CD14-positive monocyte (primary cell): ENCODE data around the gene IFT27. TPM values are rescaled to one million over a fixed set of nuclear protein-coding genes. Genes with fewer than 3 reads are reported as not detected.
A peak's percentile ranks its signal among the peaks of the same experiment; 100 is the strongest.

ENCODE experiments used
- DNase-seq, 3 donors: peaks; one replicate each; pipeline ENCODE4 v3.0.0-alpha.2; 2011 to 2022
- H2AFZ ChIP-seq: 2 replicates; pipeline ENCODE4 v1.6.0; 2012; ENCODE audit warnings: mild to moderate bottlenecking, low read depth, low read length, inconsistent platforms; ENCODE audit not compliant: insufficient read depth, poor library complexity, severe bottlenecking
- H3K27ac ChIP-seq, 2 donors: 1 replicate in 1 of 2; 2 replicates in 1 of 2; pipeline ENCODE4 v1.5.1; 2012 to 2013; ENCODE audit warnings: low read length in 2 of 2, control low read depth in 1 of 2, inconsistent platforms in 1 of 2, low read depth in 1 of 2, mild to moderate bottlenecking in 1 of 2
- H3K27me3 ChIP-seq, 2 donors: one replicate each; pipeline versions ENCODE4 v1.6.0 to v1.6.1; 2011 to 2013; ENCODE audit warnings: low read length in 2 of 2; ENCODE audit not compliant: control insufficient read depth in 2 of 2, insufficient read depth in 2 of 2
- H3K36me3 ChIP-seq, 2 donors: replicated peaks in 1 of 2; 1 replicate in 1 of 2; 2 replicates in 1 of 2; pipeline versions ENCODE4 v1.5.1 to v1.6.1; 2012 to 2013; ENCODE audit warnings: low read length in 2 of 2, control low read depth in 1 of 2, inconsistent platforms in 1 of 2, mild to moderate bottlenecking in 1 of 2; ENCODE audit not compliant: insufficient read depth in 2 of 2, control insufficient read depth in 1 of 2
- H3K4me1 ChIP-seq, 2 donors: 1 replicate in 1 of 2; 2 replicates in 1 of 2; pipeline versions ENCODE4 v1.5.1 to v1.6.1; 2012 to 2013; ENCODE audit warnings: low read length in 2 of 2, control low read depth in 1 of 2, inconsistent platforms in 1 of 2, mild to moderate bottlenecking in 1 of 2, moderate library complexity in 1 of 2; ENCODE audit not compliant: insufficient read depth in 2 of 2, control insufficient read depth in 1 of 2
- H3K4me2 ChIP-seq: replicated peaks from 2 replicates; pipeline ENCODE3; 2012; ENCODE audit warnings: low read length, moderate library complexity, mild to moderate bottlenecking; ENCODE audit not compliant: poor library complexity, severe bottlenecking; ENCODE audit errors: extremely low read depth
- H3K4me3 ChIP-seq, 3 experiments: fragments of 200-600 bp in 1 of 3; sonication (generic) in 1 of 3; replicated peaks in 1 of 3; 1 replicate in 2 of 3; 2 replicates in 1 of 3; pipeline ENCODE4 v1.5.1; 2011 to 2013; ENCODE audit warnings: low read length in 3 of 3, mild to moderate bottlenecking in 3 of 3, control low read depth in 2 of 3, low read depth in 2 of 3, inconsistent platforms in 1 of 3, moderate library complexity in 1 of 3
- H3K79me2 ChIP-seq: 2 replicates; pipeline ENCODE4 v1.6.0; 2012; ENCODE audit warnings: mild to moderate bottlenecking, control low read depth, inconsistent platforms, low read length, moderate library complexity; ENCODE audit not compliant: insufficient read depth
- H3K9ac ChIP-seq: 2 replicates; pipeline ENCODE4 v1.6.0; 2017; ENCODE audit warnings: low read length, mild to moderate bottlenecking; ENCODE audit not compliant: insufficient read depth, poor library complexity, severe bottlenecking
- H3K9me3 ChIP-seq, 2 donors: replicated peaks in 1 of 2; 1 replicate in 1 of 2; 2 replicates in 1 of 2; pipeline versions ENCODE4 v1.5.1 to v1.6.1; 2012 to 2013; ENCODE audit warnings: low read length in 2 of 2, control low read depth in 1 of 2; ENCODE audit not compliant: control insufficient read depth in 1 of 2, insufficient read depth in 1 of 2
- H4K20me1 ChIP-seq: 2 replicates; pipeline ENCODE4 v1.6.0; 2012; ENCODE audit warnings: mild to moderate bottlenecking, low read length, control low read depth, moderate library complexity; ENCODE audit not compliant: insufficient read depth
- H3K27ac Mint-ChIP-seq, 7 donors: one replicate each; pipeline ENCODE4 v1.8.0; 2020; ENCODE audit warnings: mild to moderate bottlenecking in 7 of 7, mixed read lengths in 7 of 7, moderate library complexity in 6 of 7, inconsistent platforms in 2 of 7
- H3K27me3 Mint-ChIP-seq, 3 donors: one replicate each; pipeline ENCODE4 v1.8.0; 2021 to 2022; ENCODE audit warnings: low read depth in 3 of 3, mild to moderate bottlenecking in 3 of 3, mixed read lengths in 3 of 3, moderate library complexity in 3 of 3, inconsistent platforms in 1 of 3
- H3K36me3 Mint-ChIP-seq, 2 donors: one replicate each; pipeline ENCODE4 v1.8.0; 2020; ENCODE audit warnings: mixed read lengths in 2 of 2, inconsistent platforms in 1 of 2, mild to moderate bottlenecking in 1 of 2
- H3K4me1 Mint-ChIP-seq: one replicate; pipeline ENCODE4 v1.8.0; 2020; ENCODE audit warnings: mild to moderate bottlenecking, mixed read lengths
- H3K4me3 Mint-ChIP-seq, 2 donors: one replicate each; pipeline ENCODE4 v1.8.0; 2020; ENCODE audit warnings: mild to moderate bottlenecking in 2 of 2, mixed read lengths in 2 of 2, moderate library complexity in 1 of 2
- H3K9me3 Mint-ChIP-seq, 7 donors: one replicate each; pipeline ENCODE4 v1.8.0; 2020 to 2022; ENCODE audit warnings: mixed read lengths in 7 of 7, mild to moderate bottlenecking in 6 of 7, moderate library complexity in 6 of 7, inconsistent platforms in 2 of 7
- CTCF ChIP-seq: fragments of 200-600 bp; IDR thresholded peaks from one replicate; pipeline ENCODE4 v1.8.0; 2022; ENCODE audit warnings: antibody characterized with exemption, mild to moderate bottlenecking
- WGBS: methylation state at CpG from one replicate; pipeline ENCODE4 v1.1.5; 2013; ENCODE audit warnings: missing lambda C conversion rate; ENCODE audit not compliant: insufficient coverage; 5-methylcytosine and 5-hydroxymethylcytosine counted together
- intact Hi-C, 2 donors: fragments of 100-400 bp; cut with micrococcal nuclease; formaldehyde crosslinking; loops; one replicate each; pipeline versions ENCODE4 v1.15.0 to v1.15.1; 2023
- polyA plus RNA-seq, 3 donors: library from polyadenylated mRNA; depleted of rRNA in 1 of 3; unstranded in 2 of 3; stranded (reverse) in 1 of 3; fragments of 300-500 nt in 2 of 3; fragments of >200 nt in 1 of 3; fragmentation: Illumina TruSeq in 2 of 3; gene quantifications; 1 replicate in 2 of 3; 2 replicates in 1 of 3; pipeline ENCODE4 v1.2.3, GENCODE V29; 2012 to 2021

IFT27 gene
- polyA plus RNA-seq, 3 donors = 12.5 to 16.9 (median 14.6) TPM

GRCh38 chr22:36736701-36737320 lies 39.1 kb downstream of the IFT27 start:
- Histone ChIP-seq H4K20me1 (no peaks in the 10 kb centered on the region), H3K27ac (peak overlapping the region; percentile 12 to 15), H3K4me1 (peaks cover 54 to 56% of the 10 kb centered on the region in 2 donors), H3K36me3 (no peaks in the 10 kb centered on the region), H3K79me2 (no peaks in the 10 kb centered on the region), H3K9ac (no peak overlapping the region), H3K4me3 (peak overlapping the region in 1 of 3 experiments; percentile 54), H3K27me3 (no peaks in the 10 kb centered on the region), H2AFZ (no peak overlapping the region), H3K9me3 (peaks cover 0 to 3% of the 10 kb centered on the region in 2 donors), H3K4me2 (peak overlapping the region; percentile 63)
- peaks cover 0 to 1% of the 10 kb centered on the region in 2 donors for H3K36me3 Mint-ChIP-seq
- peaks cover 3 to 17% (median 6%) of the 10 kb centered on the region in 7 donors for H3K9me3 Mint-ChIP-seq
- peak overlapping the region in 1 of 2 donors; percentile 87 for H3K4me3 Mint-ChIP-seq
- H3K4me1 Mint-ChIP-seq = peaks cover 64% of the 10 kb centered on the region
- intact Hi-C loops = no loop called here
- TF ChIP-seq CTCF = no peak
- 25% methylated on average over 7 of the region's 10 CpGs for WGBS
- H3K27ac Mint-ChIP-seq = peak overlapping the region; percentile 11 to 83 (median 71)
- DNase-seq = no peak
- H3K27me3 Mint-ChIP-seq = peaks cover 1 to 7% (median 5%) of the 10 kb centered on the region in 3 donors

- no peaks in the 10 kb centered on the region for H3K36me3 ChIP-seq
- peak overlapping the region; percentile 42 to 82 (median 74) for H3K27ac Mint-ChIP-seq
- H3K4me1 Mint-ChIP-seq = peaks cover 64% of the 10 kb centered on the region
- peak overlapping the region in 1 of 2 donors; percentile 16 for H3K4me3 Mint-ChIP-seq
- H3K4me3 ChIP-seq = no peak overlapping the region
- peaks cover 2 to 5% (median 3%) of the 10 kb centered on the region in 3 donors for H3K27me3 Mint-ChIP-seq
- H3K27ac ChIP-seq = peak overlapping the region; percentile 17 to 34
- H3K9me3 ChIP-seq = peaks cover 0 to 3% of the 10 kb centered on the region in 2 donors
- intact Hi-C loops = no loop called here
- DNase-seq = peak; percentile 8 to 41 (median 18)
- peak overlapping the region; percentile 49 for H3K4me2 ChIP-seq
- H3K4me1 ChIP-seq = peaks cover 54 to 56% of the 10 kb centered on the region in 2 donors
- TF ChIP-seq CTCF = no peak
- no peaks in the 10 kb centered on the region for H4K20me1 ChIP-seq
- peaks cover 0 to 1% of the 10 kb centered on the region in 2 donors for H3K36me3 Mint-ChIP-seq
- H2AFZ ChIP-seq = peak overlapping the region; percentile 25
- no peaks in the 10 kb centered on the region for H3K79me2 ChIP-seq
- 9% methylated on average over 4 of the region's 10 CpGs for WGBS
- peaks cover 3 to 17% (median 4%) of the 10 kb centered on the region in 7 donors for H3K9me3 Mint-ChIP-seq
- H3K9ac ChIP-seq = no peak overlapping the region
- no peaks in the 10 kb centered on the region for H3K27me3 ChIP-seq
Measured at GRCh38 chr22:36734171-36735058, 41.5 kb downstream of the IFT27 start.
